Vagina (tissue), 2 donors: ENCODE data around the gene CFTR. TPM values are rescaled to one million over a fixed set of nuclear protein-coding genes. Genes with fewer than 3 reads are reported as not detected.

Experiments used
- DNase-seq, 2 donors: peaks; one replicate each; pipeline ENCODE4 v3.0.0-alpha.2; 2017; ENCODE audit errors: extremely low spot score in 2 of 2
- H3K27ac ChIP-seq: fragments of 200-600 bp; sonication (generic); one replicate; pipeline ENCODE4 v1.5.1; 2019
- H3K27me3 ChIP-seq: fragments of 200-600 bp; sonication (generic); one replicate; pipeline ENCODE4 v1.5.1; 2019
- H3K36me3 ChIP-seq, 2 donors: fragments of 200-600 bp; sonication (generic); one replicate each; pipeline ENCODE4 v1.5.1; 2017 to 2019
- H3K4me1 ChIP-seq: fragments of 200-600 bp; sonication (generic); one replicate; pipeline ENCODE4 v1.5.1; 2019
- H3K4me3 ChIP-seq, 2 donors: fragments of 200-600 bp; sonication (generic); 1 replicate in 1 of 2; 2 replicates in 1 of 2; pipeline ENCODE4 v1.5.1; 2016 to 2019
- H3K9me3 ChIP-seq: fragments of 200-600 bp; sonication (generic); one replicate; pipeline ENCODE4 v1.5.1; 2019
- CTCF ChIP-seq, 3 experiments: fragments of 450-650 bp in 2 of 3; fragments of 200-600 bp in 1 of 3; sonication (generic) in 1 of 3; IDR thresholded peaks; one replicate each; pipeline ENCODE4 v1.5.1; 2017 to 2019; ENCODE audit warnings: antibody characterized with exemption in 3 of 3, mild to moderate bottlenecking in 2 of 3, moderate library complexity in 2 of 3
- POLR2A ChIP-seq, 2 donors: fragments of 450-650 bp; IDR thresholded peaks; one replicate each; pipeline ENCODE4 v1.6.1; 2017; ENCODE audit warnings: antibody characterized with exemption in 2 of 2, mild to moderate bottlenecking in 2 of 2, moderate library complexity in 2 of 2
- POLR2AphosphoS5 ChIP-seq, 2 donors: sonication (generic); formaldehyde crosslinking; IDR thresholded peaks; one replicate each; pipeline ENCODE4 v1.9.0; 2017; ENCODE audit warnings: antibody characterized with exemption in 2 of 2, mild to moderate bottlenecking in 2 of 2, low read depth in 1 of 2; ENCODE audit not compliant: insufficient read depth in 1 of 2
- intact Hi-C: fragments of 100-400 bp; cut with DNase I; formaldehyde crosslinking; loops from one replicate; pipeline ENCODE4 v1.15.1; 2023
- total RNA-seq: library from RNA; depleted of rRNA; stranded (reverse); fragments of >200 nt; gene quantifications from one replicate; pipeline ENCODE4 v1.2.3, GENCODE V29; 2016

Gene CFTR
- total RNA-seq, 1 donor from 2014 or later, result not detected

- no peak for DNase-seq
- Histone ChIP-seq H3K36me3 (no peaks in the 10 kb centered on the region), H3K27me3 (no peaks in the 10 kb centered on the region), H3K27ac (no peak overlapping the region), H3K9me3 (no peaks in the 10 kb centered on the region), H3K4me3 (no peak overlapping the region), H3K4me1 (no peaks in the 10 kb centered on the region)
- intact Hi-C loops, result no loop called here
- TF ChIP-seq POLR2AphosphoS5 (IDR thresholded peaks at IDR 0.05; ENCODE audit: insufficient read depth in 1 of 2, low read depth in 1 of 2) (no peak), CTCF (IDR thresholded peaks at IDR 0.05) (no peak), POLR2A (IDR thresholded peaks at IDR 0.05) (no peak)
These were observed 108.5 kb downstream of the CFTR start for GRCh38 chr7:117588352-117588794.

- H3K4me3 ChIP-seq, result no peak overlapping the region
- no peak overlapping the region for H3K27ac ChIP-seq
- H3K27me3 ChIP-seq, result no peaks in the 10 kb centered on the region
- intact Hi-C loops, result no loop called here
- H3K9me3 ChIP-seq, result no peaks in the 10 kb centered on the region
- no peak for TF ChIP-seq POLR2A (IDR thresholded peaks at IDR 0.05)
- no peak for TF ChIP-seq POLR2AphosphoS5 (IDR thresholded peaks at IDR 0.05; ENCODE audit: insufficient read depth in 1 of 2, low read depth in 1 of 2)
- TF ChIP-seq CTCF (IDR thresholded peaks at IDR 0.05), result no peak
- DNase-seq, result no peak
- no peaks in the 10 kb centered on the region for H3K4me1 ChIP-seq
- H3K36me3 ChIP-seq, result no peaks in the 10 kb centered on the region
These were observed 110.4 kb downstream of the CFTR start for GRCh38 chr7:117590191-117590590.

- H3K27ac ChIP-seq, result no peak overlapping the region
- no peaks in the 10 kb centered on the region for H3K9me3 ChIP-seq
- TF ChIP-seq POLR2A (IDR thresholded peaks at IDR 0.05), result no peak
- no peak for TF ChIP-seq CTCF (IDR thresholded peaks at IDR 0.05)
- no peak for TF ChIP-seq POLR2AphosphoS5 (IDR thresholded peaks at IDR 0.05; ENCODE audit: insufficient read depth in 1 of 2, low read depth in 1 of 2)
- H3K36me3 ChIP-seq, result no peaks in the 10 kb centered on the region
- no peak for DNase-seq
- H3K4me3 ChIP-seq, result no peak overlapping the region
- H3K4me1 ChIP-seq, result no peaks in the 10 kb centered on the region
- intact Hi-C loops, result no loop called here
- no peaks in the 10 kb centered on the region for H3K27me3 ChIP-seq
These were observed 112.3 kb downstream of the CFTR start for GRCh38 chr7:117592011-117592635.

GRCh38 chr7:117596134-117596533 is 116.3 kb downstream of the CFTR start:
- Histone ChIP-seq H3K27me3 (no peaks in the 10 kb centered on the region), H3K36me3 (no peaks in the 10 kb centered on the region), H3K9me3 (no peaks in the 10 kb centered on the region), H3K4me3 (no peak overlapping the region), H3K4me1 (no peaks in the 10 kb centered on the region), H3K27ac (no peak overlapping the region)
- intact Hi-C loops, result no loop called here
- DNase-seq, result no peak
- no peak for TF ChIP-seq POLR2A (IDR thresholded peaks at IDR 0.05)
- TF ChIP-seq CTCF (IDR thresholded peaks at IDR 0.05), result no peak
- no peak for TF ChIP-seq POLR2AphosphoS5 (IDR thresholded peaks at IDR 0.05; ENCODE audit: insufficient read depth in 1 of 2, low read depth in 1 of 2)

- Histone ChIP-seq H3K4me1 (no peaks in the 10 kb centered on the region), H3K4me3 (no peak overlapping the region), H3K27ac (no peak overlapping the region), H3K9me3 (no peaks in the 10 kb centered on the region), H3K36me3 (no peaks in the 10 kb centered on the region), H3K27me3 (no peaks in the 10 kb centered on the region)
- TF ChIP-seq POLR2AphosphoS5 (IDR thresholded peaks at IDR 0.05; ENCODE audit: insufficient read depth in 1 of 2, low read depth in 1 of 2) (no peak), POLR2A (IDR thresholded peaks at IDR 0.05) (no peak), CTCF (IDR thresholded peaks at IDR 0.05) (no peak)
- DNase-seq, result no peak
- intact Hi-C loops, result no loop called here
These were observed 117.9 kb downstream of the CFTR start for GRCh38 chr7:117597755-117598154.
